OCI-LY1 (cell line): ENCODE measurements around the gene FAM13A.

ENCODE experiments used
- H2AFZ ChIP-seq: fragments of 200-600 bp; sonication (generic), shearing (Covaris generic); 2 replicates; pipeline ENCODE4 v1.6.0; 2014; ENCODE audit warnings: antibody characterized with exemption, mild to moderate bottlenecking, low read length
- H3F3A ChIP-seq: fragments of 200-600 bp; sonication (generic), shearing (Covaris generic); 2 replicates; pipeline ENCODE4 v1.6.0; 2014; ENCODE audit warnings: mild to moderate bottlenecking, antibody characterized with exemption, low read length, moderate library complexity; ENCODE audit not compliant: insufficient read depth
- H3K27ac ChIP-seq: fragments of 200-600 bp; sonication (generic); 2 replicates; pipeline ENCODE4 v1.5.1; 2014; ENCODE audit warnings: low read length, mixed run types, mild to moderate bottlenecking, low read depth; ENCODE audit not compliant: poor library complexity, severe bottlenecking
- H3K27me3 ChIP-seq: fragments of 200-600 bp; sonication (generic); 2 replicates; pipeline ENCODE4 v1.6.0; 2014; ENCODE audit warnings: antibody characterized with exemption, mild to moderate bottlenecking, low read length, moderate library complexity; ENCODE audit not compliant: insufficient read depth
- H3K36me3 ChIP-seq: fragments of 200-600 bp; sonication (generic); 2 replicates; pipeline ENCODE4 v1.6.1; 2014; ENCODE audit warnings: mild to moderate bottlenecking, antibody characterized with exemption, low read length, moderate library complexity, mixed read lengths; ENCODE audit not compliant: insufficient read depth
- H3K4me1 ChIP-seq: fragments of 200-600 bp; sonication (generic); 2 replicates; pipeline ENCODE4 v1.5.1; 2014; ENCODE audit warnings: mild to moderate bottlenecking, low read length, moderate library complexity; ENCODE audit not compliant: insufficient read depth, severe bottlenecking
- H3K4me2 ChIP-seq: fragments of 200-600 bp; sonication (generic), shearing (Covaris generic); 2 replicates; pipeline ENCODE4 v1.6.1; 2014; ENCODE audit warnings: low read length
- H3K4me3 ChIP-seq: fragments of 200-600 bp; sonication (generic); 2 replicates; pipeline ENCODE4 v1.5.1; 2014; ENCODE audit warnings: low read length, low read depth, mild to moderate bottlenecking, mixed read lengths; ENCODE audit not compliant: poor library complexity, severe bottlenecking
- H3K79me2 ChIP-seq: fragments of 200-600 bp; shearing (Covaris generic); 2 replicates; pipeline ENCODE4 v1.6.1; 2016; ENCODE audit warnings: mixed run types, low read length, mixed read lengths; ENCODE audit not compliant: insufficient read depth
- H3K9ac ChIP-seq: fragments of 200-600 bp; sonication (generic), shearing (Covaris generic); 2 replicates; pipeline ENCODE4 v1.6.1; 2014; ENCODE audit warnings: mild to moderate bottlenecking, low read length, mixed read lengths
- H3K9me2 ChIP-seq: fragments of 200-600 bp; sonication (generic), shearing (Covaris generic); 2 replicates; pipeline ENCODE4 v1.6.1; 2014; ENCODE audit warnings: low read depth, mild to moderate bottlenecking, low read length, mixed read lengths
- H3K9me3 ChIP-seq: fragments of 200-600 bp; shearing (Covaris generic); 2 replicates; pipeline ENCODE4 v1.6.1; 2014; ENCODE audit warnings: low read length, mixed read lengths
- H4K20me1 ChIP-seq: fragments of 200-600 bp; sonication (generic), shearing (Covaris generic); 2 replicates; pipeline ENCODE4 v1.6.0; 2016; ENCODE audit warnings: mild to moderate bottlenecking, low read length; ENCODE audit not compliant: insufficient read depth
- CTCF ChIP-seq: fragments of 200-600 bp; sonication (generic), shearing (Covaris generic); IDR thresholded peaks from 2 replicates; pipeline ENCODE4 v1.5.1; 2017; ENCODE audit warnings: mild to moderate bottlenecking, antibody characterized with exemption, low read length, moderate library complexity, mixed read lengths
- EZH2 ChIP-seq: fragments of 200-600 bp; sonication (generic), shearing (Covaris generic); IDR thresholded peaks from 2 replicates; pipeline ENCODE4 v1.8.0; 2017; ENCODE audit warnings: borderline replicate concordance, mixed run types, mild to moderate bottlenecking, antibody characterized with exemption, low read length, moderate library complexity, mixed read lengths

Gene FAM13A

GRCh38 chr4:88836216-88836615 is 220.8 kb downstream of the FAM13A start:
- no peaks in the 10 kb centered on the region for H3K27me3 ChIP-seq
- H3K27ac ChIP-seq = no peak overlapping the region
- no peak overlapping the region for H3K4me3 ChIP-seq
- H3K4me2 ChIP-seq = no peak overlapping the region
- H3K9me3 ChIP-seq = no peaks in the 10 kb centered on the region
- H3K79me2 ChIP-seq = no peaks in the 10 kb centered on the region
- no peaks in the 10 kb centered on the region for H3K36me3 ChIP-seq
- H3K4me1 ChIP-seq = no peaks in the 10 kb centered on the region
- no peaks in the 10 kb centered on the region for H3F3A ChIP-seq
- no peaks in the 10 kb centered on the region for H4K20me1 ChIP-seq
- no peak overlapping the region for H2AFZ ChIP-seq
- TF ChIP-seq EZH2 (no peak), CTCF (no peak)
- no peak overlapping the region for H3K9ac ChIP-seq
- H3K9me2 ChIP-seq = no peaks in the 10 kb centered on the region

GRCh38 chr4:88831031-88831430 is 226.0 kb downstream of the FAM13A start:
- H3K9me3 ChIP-seq = no peaks in the 10 kb centered on the region
- no peak overlapping the region for H3K4me3 ChIP-seq
- no peak overlapping the region for H3K4me2 ChIP-seq
- no peaks in the 10 kb centered on the region for H3K79me2 ChIP-seq
- H3K4me1 ChIP-seq = no peaks in the 10 kb centered on the region
- H3K27me3 ChIP-seq = no peaks in the 10 kb centered on the region
- H3K9ac ChIP-seq = no peak overlapping the region
- H3F3A ChIP-seq = no peaks in the 10 kb centered on the region
- no peaks in the 10 kb centered on the region for H3K36me3 ChIP-seq
- no peaks in the 10 kb centered on the region for H3K9me2 ChIP-seq
- H4K20me1 ChIP-seq = no peaks in the 10 kb centered on the region
- no peak overlapping the region for H2AFZ ChIP-seq
- no peak overlapping the region for H3K27ac ChIP-seq
- no peak for TF ChIP-seq EZH2
- TF ChIP-seq CTCF = no peak

GRCh38 chr4:88830598-88830997 is 226.4 kb downstream of the FAM13A start:
- H3K79me2 ChIP-seq = no peaks in the 10 kb centered on the region
- no peaks in the 10 kb centered on the region for H3K9me3 ChIP-seq
- H4K20me1 ChIP-seq = no peaks in the 10 kb centered on the region
- no peak overlapping the region for H3K27ac ChIP-seq
- no peaks in the 10 kb centered on the region for H3K9me2 ChIP-seq
- no peak overlapping the region for H3K4me2 ChIP-seq
- H3K4me1 ChIP-seq = no peaks in the 10 kb centered on the region
- TF ChIP-seq CTCF (no peak), EZH2 (no peak)
- no peaks in the 10 kb centered on the region for H3F3A ChIP-seq
- no peak overlapping the region for H3K9ac ChIP-seq
- no peak overlapping the region for H2AFZ ChIP-seq
- H3K4me3 ChIP-seq = no peak overlapping the region
- no peaks in the 10 kb centered on the region for H3K36me3 ChIP-seq
- no peaks in the 10 kb centered on the region for H3K27me3 ChIP-seq
